Keratinocyte (primary cell): ENCODE measurements around the gene ARNT2. TPM values are rescaled to one million over a fixed set of nuclear protein-coding genes. Genes with fewer than 3 reads are reported as not detected.

Experiments used
- DNase-seq: peaks from one replicate; pipeline ENCODE4 v3.0.0-alpha.2; 2011; ENCODE audit warnings: low read depth, missing footprints, low spot score
- FAIRE-seq: peaks from 2 replicates; lab custom pipeline; 2011; peaks lifted over from hg19 to GRCh38; lab: Jason Lieb, UNC
- H2AFZ ChIP-seq: 2 replicates; pipeline ENCODE4 v1.6.0; 2012; ENCODE audit warnings: low read length, control low read depth, inconsistent platforms; ENCODE audit not compliant: control insufficient read depth
- H3K27ac ChIP-seq: 2 replicates; pipeline ENCODE4 v1.5.1; 2011; ENCODE audit warnings: low read length; ENCODE audit not compliant: control insufficient read depth, insufficient read depth
- H3K27me3 ChIP-seq: 3 replicates; pipeline ENCODE4 v1.6.0; 2011; ENCODE audit warnings: low read length; ENCODE audit not compliant: control insufficient read depth, insufficient read depth; ENCODE audit errors: extremely low read depth
- H3K36me3 ChIP-seq, 2 experiments: 2 replicates in 1 of 2; 3 replicates in 1 of 2; pipeline ENCODE4 v1.5.1; 2011; ENCODE audit warnings: low read length in 2 of 2, mild to moderate bottlenecking in 1 of 2; ENCODE audit not compliant: control insufficient read depth in 2 of 2, insufficient read depth in 2 of 2; ENCODE audit errors: extremely low read depth in 1 of 2
- H3K4me1 ChIP-seq: 3 replicates; pipeline ENCODE4 v1.5.1; 2011; ENCODE audit warnings: low read length; ENCODE audit not compliant: control insufficient read depth, insufficient read depth; ENCODE audit errors: extremely low read depth
- H3K4me2 ChIP-seq: 3 replicates; pipeline ENCODE4 v1.6.0; 2011; ENCODE audit warnings: low read depth, low read length; ENCODE audit not compliant: control insufficient read depth, insufficient read depth; ENCODE audit errors: extremely low read depth
- H3K4me3 ChIP-seq, 3 experiments: fragments of 200-600 bp in 1 of 3; sonication (generic) in 1 of 3; 2 replicates in 2 of 3; 3 replicates in 1 of 3; pipeline ENCODE4 v1.5.1; 2011 to 2016; ENCODE audit warnings: low read length in 3 of 3, mild to moderate bottlenecking in 3 of 3, control low read depth in 2 of 3, inconsistent platforms in 1 of 3, low read depth in 1 of 3, mixed read lengths in 1 of 3, mixed run types in 1 of 3, moderate library complexity in 1 of 3; ENCODE audit not compliant: control insufficient read depth in 2 of 3, insufficient read depth in 2 of 3; ENCODE audit errors: extremely low read depth in 1 of 3
- H3K79me2 ChIP-seq: 2 replicates; pipeline ENCODE4 v1.6.0; 2012; ENCODE audit warnings: low read length; ENCODE audit not compliant: control insufficient read depth, insufficient read depth
- H3K9ac ChIP-seq: 3 replicates; pipeline ENCODE4 v1.6.0; 2011; ENCODE audit warnings: low read length; ENCODE audit not compliant: control insufficient read depth, insufficient read depth; ENCODE audit errors: extremely low read depth
- H3K9me1 ChIP-seq: 3 replicates; pipeline ENCODE4 v1.6.0; 2011; ENCODE audit warnings: low read length; ENCODE audit not compliant: control insufficient read depth, insufficient read depth; ENCODE audit errors: extremely low read depth
- H3K9me3 ChIP-seq: 2 replicates; pipeline ENCODE4 v1.5.1; 2012; ENCODE audit warnings: low read depth, low read length; ENCODE audit not compliant: control insufficient read depth
- H4K20me1 ChIP-seq: 3 replicates; pipeline ENCODE4 v1.6.0; 2011; ENCODE audit warnings: low read length; ENCODE audit not compliant: control insufficient read depth, insufficient read depth; ENCODE audit errors: extremely low read depth
- CTCF ChIP-seq, 3 experiments: IDR thresholded peaks in 1 of 3; conservative IDR thresholded peaks in 1 of 3; optimal IDR thresholded peaks in 1 of 3; 2 replicates in 2 of 3; 3 replicates in 1 of 3; pipeline versions ENCODE3 to v1.5.1; 2011; ENCODE audit warnings: low read length in 3 of 3, mild to moderate bottlenecking in 3 of 3, moderate library complexity in 2 of 3, control low read depth in 1 of 3, inconsistent platforms in 1 of 3; ENCODE audit not compliant: insufficient read depth in 2 of 3; ENCODE audit errors: extremely low read depth in 1 of 3
- EZH2 ChIP-seq: IDR thresholded peaks from one replicate; pipeline ENCODE4 v1.6.1; 2012; ENCODE audit warnings: inconsistent platforms, mild to moderate bottlenecking, low read length, moderate library complexity
- dilution Hi-C: fragments of 300-500 bp; cut with MboI; formaldehyde crosslinking; loops from one replicate; pipeline ENCODE4 v1.7.0; 2020; ENCODE audit warnings: low sequenced_read_pairs; ENCODE audit not compliant: extremely low pct_ligation_motif_present
- polyA plus RNA-seq, 5 experiments: library from polyadenylated mRNA; depleted of rRNA in 3 of 5; stranded (reverse) in 3 of 5; stranded (forward) in 1 of 5; unstranded in 1 of 5; fragments of >200 nt; gene quantifications; 1 replicate in 1 of 5; 2 replicates in 3 of 5; 3 replicates in 1 of 5; pipeline versions ENCODE4 v1.2.1 to v1.2.3, GENCODE V29; 2011 to 2012; ENCODE audit warnings: missing spikeins in 2 of 5, low read depth in 1 of 5, low replicate concordance in 1 of 5

The ARNT2 gene
- polyA plus RNA-seq, 1 donor (not counting 4 experiments of a cell fraction or from before 2014, with no cell fraction given), result 0.16 TPM

- no peak overlapping the region for H3K27ac ChIP-seq
- TF ChIP-seq EZH2 (no peak), CTCF (optimal IDR thresholded peaks at IDR 0.05 in 1 of 3, IDR thresholded peaks at IDR 0.05 in 1 of 3, conservative IDR thresholded peaks at IDR 0.05 in 1 of 3; ENCODE audit: extremely low read depth in 1 of 3, insufficient read depth in 2 of 3, low read length in 3 of 3) (no peak)
- H3K9me3 ChIP-seq, result no peaks in the 10 kb centered on the region
- no peaks in the 10 kb centered on the region for H3K9me1 ChIP-seq
- H4K20me1 ChIP-seq, result no peaks in the 10 kb centered on the region
- H3K4me2 ChIP-seq, result no peak overlapping the region
- DNase-seq (no peak), FAIRE-seq (no peak)
- H3K27me3 ChIP-seq, result no peaks in the 10 kb centered on the region
- dilution Hi-C loops, result no loop called here
- H3K4me3 ChIP-seq, result no peak overlapping the region
- no peaks in the 10 kb centered on the region for H3K36me3 ChIP-seq
- H3K79me2 ChIP-seq, result no peaks in the 10 kb centered on the region
- H3K4me1 ChIP-seq, result peaks cover 8% of the 10 kb centered on the region
- H2AFZ ChIP-seq, result no peak overlapping the region
- H3K9ac ChIP-seq, result no peak overlapping the region
These were observed 55.2 kb downstream of the ARNT2 start for GRCh38 chr15:80459380-80459779.

GRCh38 chr15:80459818-80460217 lies 55.6 kb downstream of the ARNT2 start:
- Histone ChIP-seq H3K4me2 (no peak overlapping the region), H3K9me1 (no peaks in the 10 kb centered on the region), H3K9me3 (no peaks in the 10 kb centered on the region), H3K36me3 (no peaks in the 10 kb centered on the region), H3K27me3 (no peaks in the 10 kb centered on the region), H3K4me1 (peaks cover 8% of the 10 kb centered on the region), H3K9ac (no peak overlapping the region), H3K27ac (no peak overlapping the region), H3K4me3 (no peak overlapping the region), H3K79me2 (no peaks in the 10 kb centered on the region), H4K20me1 (no peaks in the 10 kb centered on the region), H2AFZ (no peak overlapping the region)
- FAIRE-seq (no peak), DNase-seq (no peak)
- dilution Hi-C loops, result no loop called here
- TF ChIP-seq EZH2 (no peak), CTCF (optimal IDR thresholded peaks at IDR 0.05 in 1 of 3, IDR thresholded peaks at IDR 0.05 in 1 of 3, conservative IDR thresholded peaks at IDR 0.05 in 1 of 3; ENCODE audit: extremely low read depth in 1 of 3, insufficient read depth in 2 of 3, low read length in 3 of 3) (no peak)
